NT2/D1 (cell line): ENCODE results near the gene IGSF23.

Experiments used
- YY1 ChIP-seq: IDR thresholded peaks from 2 replicates; pipeline ENCODE4 v1.6.1; 2011; ENCODE audit not compliant: insufficient read length, insufficient read depth
- ZNF274 ChIP-seq: IDR thresholded peaks from 2 replicates; pipeline ENCODE4 v1.6.1; 2011; ENCODE audit warnings: mild to moderate bottlenecking, low read depth, low read length

- TF ChIP-seq ZNF274 (no peak), YY1 (no peak)
Observed at GRCh38 chr19:44627631-44628030, 14.3 kb downstream of the IGSF23 start.
